Loucy (cell line): ENCODE results near the gene SBK3.

Experiments used
- CTCF ChIP-seq: fragments of 200-600 bp; sonication (generic); conservative IDR thresholded peaks from 2 replicates; pipeline ENCODE4 v1.5.1; 2014; ENCODE audit warnings: mild to moderate bottlenecking, antibody characterized with exemption, low read length
- EZH2phosphoT487 ChIP-seq: fragments of 200-600 bp; IDR thresholded peaks from 2 replicates; pipeline ENCODE4 v1.6.1; 2018; ENCODE audit warnings: antibody characterized with exemption, mild to moderate bottlenecking, moderate library complexity, borderline replicate concordance

GRCh38 chr19:55529636-55530234, 15.6 kb downstream of the SBK3 start:
- TF ChIP-seq CTCF (no peak), EZH2phosphoT487 (no peak)
